Measurements from ENCODE around the gene IFITM1.
"Not testable (repeated sequence)": the region's sequence is repeated elsewhere in the genome, so short reads cannot be mapped to it uniquely, and the experiment has no call there.

IFITM1 gene

DNA sequence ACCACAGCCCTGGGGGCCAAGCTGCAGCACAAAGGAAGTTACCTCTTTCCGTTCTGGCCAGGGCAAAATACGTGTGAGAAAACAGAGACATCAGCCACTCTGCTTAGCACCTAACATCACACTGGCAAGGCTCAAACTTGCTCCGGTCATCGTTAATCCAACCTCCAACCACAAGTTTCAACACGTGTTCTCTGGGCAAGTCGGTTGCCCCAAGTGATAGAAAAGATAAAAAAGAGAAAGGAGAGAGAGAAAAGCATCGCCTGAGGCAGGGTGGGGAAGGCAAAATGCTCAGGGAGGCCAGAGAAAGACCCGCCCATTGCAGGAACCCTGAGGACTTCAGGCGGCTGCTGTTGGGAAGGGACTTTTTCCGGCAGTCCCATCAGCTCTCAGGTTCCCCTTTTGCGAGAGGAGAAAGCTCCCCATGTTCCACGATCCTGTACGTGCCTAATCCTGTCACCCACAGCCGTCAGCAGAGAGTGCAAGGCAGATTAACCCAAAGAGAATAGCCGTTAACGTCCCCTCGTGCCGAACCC, 36.9 kb downstream of the IFITM1 start:
- no peak for DNase-seq

DNA sequence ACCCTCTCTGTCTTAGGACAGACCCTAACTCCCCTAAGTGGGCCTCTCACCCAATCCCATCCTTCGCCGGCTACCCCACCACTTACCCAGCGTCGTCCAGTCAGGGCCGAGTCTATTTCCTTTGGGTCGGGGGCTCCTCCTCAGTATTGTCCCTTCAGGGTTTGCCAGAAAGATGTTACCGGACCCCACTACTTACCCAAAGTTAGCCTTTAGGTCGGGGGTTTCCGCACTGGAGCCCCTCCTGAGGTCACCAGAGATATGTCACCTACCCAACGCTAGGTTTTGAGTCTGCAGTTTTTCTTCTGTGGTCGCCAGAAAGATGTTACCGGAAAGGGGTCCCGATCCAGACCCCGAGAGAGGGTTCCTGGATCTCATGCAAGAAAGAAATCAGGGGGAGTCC, 37.6 kb downstream of the IFITM1 start:
- no peak for DNase-seq

DNA sequence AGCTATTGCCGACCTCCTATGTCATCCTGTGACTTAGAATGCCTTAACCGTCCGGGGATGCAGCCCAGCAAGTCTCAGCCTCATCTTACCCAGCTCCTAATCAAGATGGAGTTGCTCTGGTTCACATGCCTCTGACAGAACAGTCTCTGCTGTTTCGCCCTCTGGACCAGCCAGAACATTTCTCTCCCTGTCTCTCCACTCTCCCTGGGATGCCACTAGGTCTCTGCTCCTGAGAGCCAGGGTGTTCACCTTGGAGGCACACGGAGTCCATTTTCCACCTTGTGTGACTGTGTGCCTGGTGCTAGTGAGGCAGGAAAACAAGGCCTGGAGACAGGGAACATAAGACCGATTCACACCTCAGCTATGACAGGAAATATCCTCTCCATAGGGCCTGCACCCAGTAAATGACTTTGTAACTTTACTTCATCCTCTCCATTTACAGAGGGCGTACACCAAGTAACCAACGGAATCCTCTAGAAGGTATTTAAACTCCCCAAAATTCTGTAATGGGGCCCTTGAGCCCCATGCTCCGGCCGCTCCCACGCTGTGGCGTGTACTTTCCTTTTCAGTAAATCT, 38.7 kb downstream of the IFITM1 start:
- DNase-seq: no peak

DNA sequence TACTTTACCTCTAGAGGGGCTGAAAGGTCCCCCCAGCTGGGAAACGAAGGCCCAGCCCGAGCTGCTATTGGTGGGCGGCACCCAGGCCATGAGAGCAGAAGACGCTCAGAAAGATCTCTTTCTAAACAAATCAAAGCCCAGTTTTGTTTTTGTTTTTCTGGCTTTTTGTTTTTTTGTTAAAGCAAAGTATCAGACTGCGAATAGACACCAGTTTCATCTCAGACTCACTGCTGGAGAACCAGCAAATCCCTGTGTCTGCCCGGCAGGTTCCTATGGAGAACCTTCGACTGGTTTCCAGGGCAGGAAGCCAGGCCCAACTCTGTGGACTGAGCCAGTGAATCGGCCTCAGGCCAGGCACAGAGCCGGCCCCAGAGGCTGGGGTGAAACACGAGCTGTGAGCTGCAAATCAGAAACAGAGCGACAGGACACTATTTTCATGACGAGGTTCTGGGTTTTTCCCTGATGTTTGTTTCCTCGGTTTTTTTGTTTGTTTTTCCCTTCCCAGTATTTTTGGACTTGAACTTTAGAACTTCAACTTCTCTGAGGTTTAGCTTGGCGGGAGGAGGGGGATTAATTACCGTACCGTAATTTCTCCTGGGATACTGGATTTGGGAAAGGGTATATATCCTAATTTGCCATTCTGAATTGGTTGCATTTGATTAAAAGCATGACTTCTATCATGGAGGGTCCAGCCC, 39.5 kb downstream of the IFITM1 start:
- no peak for DNase-seq

DNA sequence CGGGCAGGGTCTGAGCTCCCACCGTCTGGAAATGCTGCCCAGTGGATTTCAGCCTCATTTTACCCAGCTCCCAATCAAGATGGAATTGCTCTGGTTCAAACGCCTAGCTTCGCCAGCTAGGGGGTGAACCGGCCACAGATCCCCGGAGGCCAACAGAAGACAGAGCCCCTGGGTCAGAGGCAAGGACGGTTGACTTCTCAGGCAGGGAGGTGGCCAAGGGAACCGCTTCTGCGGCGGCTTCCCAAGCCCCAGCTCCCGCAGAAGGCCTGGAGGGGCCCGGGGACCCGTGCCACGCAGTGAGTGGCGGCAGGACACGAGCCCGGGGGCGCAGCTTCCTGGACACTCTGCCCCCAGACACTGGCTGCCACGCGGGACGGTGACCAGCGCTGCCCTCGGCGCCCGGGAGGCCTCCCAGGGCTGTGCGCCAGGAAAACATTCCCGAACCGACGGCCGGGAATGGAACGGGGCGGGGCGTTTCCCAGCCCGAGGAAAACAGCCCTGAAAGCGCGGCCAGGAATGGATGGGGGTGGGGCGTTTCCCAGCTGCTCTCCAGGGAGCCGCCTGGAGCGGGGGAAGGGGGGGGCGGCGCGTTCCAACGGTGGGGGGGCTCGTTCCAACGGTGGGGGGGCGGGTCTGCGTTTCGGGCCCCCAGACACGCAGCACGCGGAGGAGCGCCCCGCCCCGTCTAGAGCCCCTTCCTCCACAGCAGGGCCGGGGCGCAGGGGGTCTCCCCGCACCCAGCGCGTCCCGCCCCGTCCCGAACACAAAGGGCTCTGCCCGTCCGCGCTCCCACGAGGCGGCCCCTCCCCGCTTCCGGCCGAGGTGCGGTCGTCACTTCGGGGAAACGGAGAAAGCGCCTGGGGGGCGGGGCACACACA, 42.0 kb downstream of the IFITM1 start:
- peak; percentile 48 for DNase-seq

DNA sequence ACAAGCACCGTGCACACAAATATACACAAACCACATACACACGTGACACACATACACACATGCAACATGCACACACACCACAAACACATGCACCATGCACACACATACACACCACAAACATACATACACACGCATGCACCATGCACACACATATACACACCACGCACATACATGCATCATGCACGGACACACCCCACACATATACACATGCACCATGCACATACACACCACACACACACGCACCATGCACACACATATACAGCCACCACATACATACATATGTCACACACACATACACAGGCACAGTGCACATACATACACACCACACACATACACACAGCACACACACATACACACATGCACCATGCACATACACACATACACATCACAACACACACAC, 42.8 kb downstream of the IFITM1 start:
- no peak for DNase-seq

DNA sequence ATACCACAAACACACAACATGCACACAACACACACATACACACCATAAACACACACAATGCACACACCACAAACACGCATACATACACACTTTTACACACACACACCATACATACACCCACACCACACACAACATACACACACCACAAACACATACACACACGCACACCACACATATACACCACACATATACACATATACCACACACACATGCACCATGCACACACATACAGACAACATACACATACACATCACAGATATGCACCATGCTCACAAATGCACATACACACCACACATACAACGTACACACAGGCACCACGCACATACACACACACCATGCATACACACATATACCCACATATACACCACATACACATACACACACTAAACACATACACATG, 43.7 kb downstream of the IFITM1 start:
- DNase-seq: no peak

DNA sequence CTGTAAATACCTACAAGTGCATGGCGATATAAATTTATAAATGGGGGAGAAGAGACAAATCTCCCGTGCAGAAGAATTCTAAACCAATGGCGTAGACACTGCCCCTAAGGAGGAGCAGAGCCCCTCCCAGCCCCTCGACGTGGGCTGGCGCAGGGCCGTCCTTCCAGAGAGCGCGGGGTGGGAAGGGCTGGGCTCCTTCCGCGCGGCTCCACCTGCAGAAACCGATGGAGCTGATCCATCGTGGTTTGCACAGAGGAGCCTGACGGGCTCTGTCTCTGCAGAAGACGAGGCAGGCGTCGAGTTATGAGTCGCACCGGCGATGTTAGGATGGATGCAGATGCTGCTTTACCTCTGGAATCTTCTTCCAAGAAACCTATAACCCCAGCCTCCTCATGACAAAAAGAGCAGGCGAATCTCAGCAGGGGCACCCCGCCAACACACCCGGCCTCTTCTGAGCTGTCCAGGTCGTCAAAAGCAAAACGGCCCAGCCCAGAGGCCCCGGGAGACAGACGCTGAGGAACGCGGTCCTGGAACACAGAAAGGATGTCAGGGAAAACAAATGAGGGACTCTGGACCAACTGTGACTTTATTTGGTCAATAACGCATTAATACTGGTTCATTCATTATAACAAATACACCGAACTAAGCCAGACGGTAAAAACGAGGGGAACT, 44.4 kb downstream of the IFITM1 start:
- DNase-seq: no peak

DNA sequence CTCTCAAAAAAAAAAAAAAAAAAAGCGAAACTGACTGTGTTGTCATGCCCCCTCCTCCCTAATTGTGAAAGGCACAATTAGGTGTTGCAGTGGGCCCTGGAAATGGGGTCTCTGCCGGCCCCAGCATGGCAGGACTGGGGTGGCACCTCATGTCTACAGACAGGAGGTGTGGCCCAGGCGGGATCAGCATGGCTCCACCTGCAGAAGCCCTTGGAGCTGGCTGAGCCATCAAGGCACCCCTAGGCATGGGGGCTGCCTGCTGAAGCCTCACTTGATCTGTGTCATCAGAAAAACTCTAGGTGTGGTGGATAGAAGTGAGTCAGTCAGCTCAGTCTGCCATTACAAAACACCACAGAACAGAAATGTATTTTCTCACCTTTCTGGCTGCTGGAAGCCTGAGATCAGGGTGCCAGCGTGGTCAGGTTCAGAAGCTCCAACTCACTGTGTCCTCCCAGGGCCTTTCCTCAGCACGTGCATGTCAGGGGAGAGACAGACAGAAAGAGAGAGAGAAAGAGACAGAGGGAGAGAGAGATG, 45.4 kb downstream of the IFITM1 start:
- DNase-seq: no peak

DNA sequence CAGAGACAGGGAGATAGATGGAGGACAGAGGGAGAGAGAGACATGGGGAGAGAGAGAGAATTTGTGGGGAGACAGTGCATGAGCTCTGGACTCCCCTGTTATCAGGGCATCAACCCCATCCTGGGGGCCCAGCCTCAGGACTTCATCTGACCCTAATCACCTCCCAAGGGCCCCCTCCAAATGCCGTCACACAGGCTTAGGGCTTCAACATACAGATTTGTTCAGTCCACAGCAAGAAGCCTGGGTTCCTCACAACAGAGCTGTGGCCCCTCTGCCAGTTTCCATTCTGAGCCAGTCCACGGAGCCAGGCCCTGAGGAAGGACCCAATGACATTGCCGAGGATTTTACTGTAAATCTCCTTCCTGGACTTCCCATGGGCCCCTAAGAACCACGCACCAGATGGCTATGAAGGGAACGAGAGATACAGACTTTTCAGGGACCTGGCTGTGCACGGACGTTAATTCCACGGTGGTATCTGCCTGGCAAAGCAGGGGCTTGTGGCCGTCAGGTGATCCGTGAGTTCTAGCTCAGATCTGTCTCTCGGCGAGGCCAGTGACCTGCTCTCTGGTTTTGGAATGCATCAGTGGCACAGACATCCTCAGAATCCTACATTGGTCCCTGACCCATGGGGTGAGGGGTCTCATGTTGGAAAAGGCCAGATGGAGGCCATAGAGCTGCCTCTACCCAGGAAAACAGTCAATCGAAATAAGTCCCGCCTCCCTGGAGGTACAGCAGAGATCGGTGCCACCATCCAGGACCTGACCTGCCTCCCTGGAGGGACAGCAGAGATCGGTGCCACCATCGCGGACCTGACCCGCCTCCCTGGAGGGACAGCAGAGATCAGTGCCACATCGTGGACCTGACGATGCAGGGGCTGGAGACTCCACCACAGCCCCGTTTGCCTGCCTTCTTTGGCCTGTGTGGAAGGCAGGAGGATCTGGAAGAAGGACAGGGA, 46.8 kb downstream of the IFITM1 start:
- no peak for DNase-seq

DNA sequence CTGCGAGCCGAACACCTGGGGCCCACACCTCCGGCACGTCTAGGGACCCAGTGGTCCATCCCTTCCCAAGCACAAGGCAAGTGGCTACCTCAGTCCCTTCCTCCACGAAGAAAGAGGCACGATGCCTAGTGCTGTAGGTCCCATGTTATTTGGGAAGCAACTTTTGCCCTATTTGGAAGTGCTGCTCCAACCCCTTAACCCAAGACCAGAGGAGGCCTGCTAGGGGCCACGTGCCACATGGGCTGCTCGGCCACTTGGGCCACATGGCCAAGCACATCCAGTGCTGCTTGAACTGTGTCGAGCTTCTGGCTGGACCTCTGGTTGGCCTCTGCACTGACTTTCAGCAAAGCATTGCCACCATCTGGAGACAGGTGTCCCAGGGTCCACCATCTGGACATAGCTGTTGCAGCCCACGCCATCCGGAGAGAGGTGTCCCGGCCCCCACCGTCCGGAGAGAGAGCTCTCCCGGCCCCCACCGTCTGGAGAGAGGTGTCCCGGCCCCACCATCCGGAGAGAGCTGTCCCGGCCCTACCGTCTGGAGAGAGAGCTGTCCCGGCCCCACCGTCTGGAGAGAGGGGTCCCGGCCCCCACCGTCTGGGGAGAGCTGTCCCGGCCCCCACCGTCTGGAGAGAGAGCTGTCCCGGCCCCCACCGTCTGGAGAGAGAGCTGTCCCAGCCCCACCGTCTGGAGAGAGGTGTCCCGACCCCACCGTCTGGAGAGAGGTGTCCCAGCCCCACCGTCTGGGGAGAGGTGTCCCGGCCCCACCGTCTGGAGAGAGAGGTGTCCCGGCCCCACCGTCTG, 49.0 kb downstream of the IFITM1 start:
- DNase-seq: no peak

DNA sequence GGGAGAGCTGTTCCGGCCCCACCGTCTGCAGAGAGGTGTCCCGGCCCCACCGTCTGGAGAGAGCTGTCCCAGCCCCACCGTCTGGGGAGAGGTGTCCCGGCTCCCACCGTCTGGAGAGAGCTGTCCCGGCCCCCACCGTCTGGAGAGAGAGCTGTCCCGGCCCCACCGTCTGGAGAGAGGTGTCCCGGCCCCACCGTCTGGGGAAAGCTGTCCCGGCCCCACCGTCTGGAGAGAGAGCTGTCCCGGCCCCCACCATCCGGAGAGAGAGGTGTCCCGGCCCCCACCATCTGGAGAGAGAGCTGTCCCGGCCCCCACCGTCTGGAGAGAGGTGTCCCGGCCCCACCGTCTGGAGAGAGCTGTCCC, 49.6 kb downstream of the IFITM1 start:
- DNase-seq: not testable (repeated sequence)

DNA sequence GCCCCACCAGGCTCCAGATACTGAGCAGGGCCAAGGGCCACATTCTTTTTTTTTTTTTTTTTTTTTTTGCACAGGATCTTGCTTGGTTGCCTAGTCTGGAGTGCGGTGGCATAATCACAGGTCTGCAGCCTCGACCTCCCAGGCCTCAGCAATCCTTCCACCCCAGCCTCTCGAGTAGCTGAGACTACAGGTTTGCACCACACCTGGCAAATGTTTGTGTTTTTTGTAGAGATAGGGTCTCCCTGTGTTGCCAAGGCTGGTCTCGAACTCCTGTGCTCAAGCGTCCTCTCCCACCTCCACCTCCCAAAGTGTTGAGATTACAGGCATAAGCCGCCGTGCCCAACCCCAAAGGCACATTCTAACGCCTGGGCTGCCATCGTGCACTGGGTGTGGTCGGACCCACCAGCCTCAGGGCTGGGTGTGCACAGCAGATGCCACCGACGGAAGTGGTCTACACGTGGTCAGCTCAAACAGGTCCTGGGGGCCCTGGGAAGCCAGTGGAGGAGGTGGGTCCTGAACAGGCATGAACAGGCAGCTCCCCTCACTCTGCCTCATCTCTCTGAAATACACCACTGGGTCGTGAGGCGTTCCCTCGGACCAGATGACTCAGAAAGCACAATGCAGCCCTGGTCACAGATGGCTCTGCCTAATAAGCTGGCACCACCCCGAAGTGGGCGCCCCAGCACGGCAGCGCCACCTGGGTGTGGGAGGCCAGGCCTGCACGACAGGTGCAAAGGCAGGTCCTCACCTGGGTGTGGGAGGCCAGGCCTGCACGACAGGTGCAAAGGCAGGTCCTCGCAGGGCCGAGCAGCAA, 50.3 kb downstream of the IFITM1 start:
- no peak for DNase-seq

Measured in NCI-H510A treated with DMSO at 0.1 percent for 48 hours (cell line).